CD4-positive, alpha-beta T cell (primary cell): ENCODE measurements around the gene TRPV6. TPM values are rescaled to one million over a fixed set of nuclear protein-coding genes. Genes with fewer than 3 reads are reported as not detected.

Experiments
- ATAC-seq: fragments of 200-7000 bp; cut with Tn5 transposase; one replicate; pipeline ENCODE4 v1.10.0; 2022; ENCODE audit warnings: mild to moderate bottlenecking; ENCODE audit not compliant: poor library complexity
- CTCF ChIA-PET: fragments of 350-600 bp; sonication (Branson Sonifier 250); formaldehyde crosslinking; loops from one replicate; lab custom pipeline; 2021; ENCODE audit warnings: antibody characterized with exemption, inconsistent platforms; lab: Charles Lee
- POLR2A ChIA-PET: fragments of 350-600 bp; sonication (Branson Sonifier 250); formaldehyde crosslinking; loops from one replicate; lab custom pipeline; 2021; ENCODE audit warnings: antibody characterized with exemption, inconsistent platforms; lab: Charles Lee
- DNase-seq, 14 experiments: peaks; one replicate each; pipeline ENCODE4 v3.0.0-alpha.2; 2013 to 2020; ENCODE audit warnings: mixed read lengths in 2 of 14
- H3K27ac ChIP-seq, 2 donors: one replicate each; pipeline versions ENCODE4 v1.5.1 to v1.7.0; 2013; ENCODE audit warnings: low read length in 2 of 2, low read depth in 1 of 2, mild to moderate bottlenecking in 1 of 2
- H3K27me3 ChIP-seq, 2 experiments: 1 replicate in 1 of 2; 2 replicates in 1 of 2; pipeline versions ENCODE4 v1.6.1 to v1.7.0; 2013; ENCODE audit warnings: low read length in 2 of 2, control low read depth in 1 of 2, mild to moderate bottlenecking in 1 of 2, moderate library complexity in 1 of 2; ENCODE audit not compliant: insufficient read depth in 2 of 2, control insufficient read depth in 1 of 2
- H3K36me3 ChIP-seq: one replicate; pipeline ENCODE4 v1.6.1; 2013; ENCODE audit warnings: low read length, control low read depth; ENCODE audit not compliant: insufficient read depth
- H3K4me1 ChIP-seq: one replicate; pipeline ENCODE4 v1.6.1; 2013; ENCODE audit warnings: low read length, control low read depth; ENCODE audit not compliant: insufficient read depth
- H3K4me3 ChIP-seq: one replicate; pipeline ENCODE4 v1.5.1; 2013; ENCODE audit warnings: mild to moderate bottlenecking, low read length, moderate library complexity
- H3K9me3 ChIP-seq, 2 experiments: 1 replicate in 1 of 2; 2 replicates in 1 of 2; pipeline versions ENCODE4 v1.6.1 to v1.7.0; 2013; ENCODE audit warnings: low read length in 2 of 2, mild to moderate bottlenecking in 2 of 2, control low read depth in 1 of 2, moderate library complexity in 1 of 2; ENCODE audit not compliant: control insufficient read depth in 1 of 2, insufficient read depth in 1 of 2
- H3K27ac Mint-ChIP-seq: one replicate; pipeline ENCODE4 v1.8.0; 2020; ENCODE audit warnings: mixed read lengths
- H3K27me3 Mint-ChIP-seq: one replicate; pipeline ENCODE4 v1.8.0; 2021; ENCODE audit warnings: mixed read lengths
- H3K36me3 Mint-ChIP-seq: one replicate; pipeline ENCODE4 v1.8.0; 2021; ENCODE audit warnings: low read depth, mixed read lengths
- H3K4me1 Mint-ChIP-seq: one replicate; pipeline ENCODE4 v1.8.0; 2021; ENCODE audit warnings: low read depth, mixed read lengths
- H3K4me3 Mint-ChIP-seq: one replicate; pipeline ENCODE4 v1.8.0; 2020; ENCODE audit warnings: mild to moderate bottlenecking, mixed read lengths
- H3K9me3 Mint-ChIP-seq: one replicate; pipeline ENCODE4 v1.8.0; 2020; ENCODE audit warnings: mixed read lengths
- CTCF ChIP-seq: fragments of 200-600 bp; IDR thresholded peaks from one replicate; pipeline ENCODE4 v1.8.0; 2022; ENCODE audit warnings: antibody characterized with exemption, mild to moderate bottlenecking
- intact Hi-C, 2 experiments: fragments of 100-400 bp; cut with DNase I in 1 of 2; cut with micrococcal nuclease in 1 of 2; formaldehyde crosslinking; loops; one replicate each; pipeline versions ENCODE4 v1.15.1 to v1.9.0; 2023 to 2025; cut with DNase I, micrococcal nuclease
- total RNA-seq, 174 experiments: library from RNA in 2 of 174; stranded (reverse) in 2 of 174; gene quantifications; one replicate each; pipeline ENCODE4 v1.2.3 and lab custom pipeline; 2021 to 2026

TRPV6 gene
- total RNA-seq, 2 experiments from 2014 or later = not detected

- no peaks in the 10 kb centered on the region for H3K9me3 ChIP-seq
- Mint-ChIP-seq H3K36me3 (no peaks in the 10 kb centered on the region), H3K27ac (peak overlapping the region; percentile 38), H3K4me1 (peaks cover 18% of the 10 kb centered on the region), H3K27me3 (no peaks in the 10 kb centered on the region), H3K4me3 (no peak overlapping the region), H3K9me3 (no peaks in the 10 kb centered on the region)
- no peaks in the 10 kb centered on the region for H3K36me3 ChIP-seq
- CTCF ChIA-PET = no interaction called here
- POLR2A ChIA-PET = interaction anchor here (1.4 to 2.1 kb wide), 3 partner anchors 28 to 51 kb away, joined by 3 to 20 read pairs (median 18); no protein-coding TSS in a partner anchor
- no peak for TF ChIP-seq CTCF
- no peaks in the 10 kb centered on the region for H3K27me3 ChIP-seq
- H3K27ac ChIP-seq = no peak overlapping the region
- no peak for ATAC-seq
- DNase-seq = no peak
- no peaks in the 10 kb centered on the region for H3K4me1 ChIP-seq
- intact Hi-C loops = loop anchor here in 1 of 2 experiments (5.0 kb wide), 1 partner anchor 169 kb away; no protein-coding TSS in a partner anchor
- no peak overlapping the region for H3K4me3 ChIP-seq
Measured at GRCh38 chr7:142836426-142836825, 49.1 kb downstream of the TRPV6 start.

GRCh38 chr7:142835487-142835886, 50.1 kb downstream of the TRPV6 start:
- H3K27me3 Mint-ChIP-seq = no peaks in the 10 kb centered on the region
- ChIA-PET CTCF (interaction anchor here (1.2 to 1.5 kb wide), 3 partner anchors 18 to 24 kb away, joined by 3 to 8 read pairs (median 4); no protein-coding TSS in a partner anchor), POLR2A (interaction anchor here (0.6 to 2.1 kb wide), 8 partner anchors 23 to 508 kb away, joined by 3 to 30 read pairs (median 4); no protein-coding TSS in a partner anchor)
- Histone ChIP-seq H3K4me1 (no peaks in the 10 kb centered on the region), H3K9me3 (no peaks in the 10 kb centered on the region), H3K4me3 (no peak overlapping the region), H3K36me3 (no peaks in the 10 kb centered on the region), H3K27ac (no peak overlapping the region), H3K27me3 (no peaks in the 10 kb centered on the region)
- peak overlapping the region; percentile 38 for H3K27ac Mint-ChIP-seq
- ATAC-seq = peak; percentile 39
- peaks cover 18% of the 10 kb centered on the region for H3K4me1 Mint-ChIP-seq
- intact Hi-C loops = loop anchor here in 1 of 2 experiments (5.0 kb wide), 1 partner anchor 168 kb away; no protein-coding TSS in a partner anchor
- H3K9me3 Mint-ChIP-seq = no peaks in the 10 kb centered on the region
- no peaks in the 10 kb centered on the region for H3K36me3 Mint-ChIP-seq
- no peak overlapping the region for H3K4me3 Mint-ChIP-seq
- DNase-seq = peak in 5 of 14 experiments; percentile 15 to 56 (median 49)
- TF ChIP-seq CTCF = peak; percentile 26

GRCh38 chr7:142833174-142834048, 52.1 kb downstream of the TRPV6 start:
- Mint-ChIP-seq H3K36me3 (no peaks in the 10 kb centered on the region), H3K4me1 (peaks cover 18% of the 10 kb centered on the region), H3K27me3 (no peaks in the 10 kb centered on the region), H3K4me3 (no peak overlapping the region), H3K9me3 (no peaks in the 10 kb centered on the region), H3K27ac (no peak overlapping the region)
- Histone ChIP-seq H3K27ac (no peak overlapping the region), H3K9me3 (no peaks in the 10 kb centered on the region), H3K4me1 (no peaks in the 10 kb centered on the region), H3K4me3 (no peak overlapping the region), H3K36me3 (no peaks in the 10 kb centered on the region), H3K27me3 (no peaks in the 10 kb centered on the region)
- intact Hi-C loops = loop anchor here in 1 of 2 experiments (2.0 kb wide), 1 partner anchor 21 kb away; no protein-coding TSS in a partner anchor
- no peak for DNase-seq
- no peak for TF ChIP-seq CTCF
- no peak for ATAC-seq
- POLR2A ChIA-PET = no interaction called here
- CTCF ChIA-PET = no interaction called here
